ENCODE measurements around the gene HTT. TPM values are rescaled to one million over a fixed set of nuclear protein-coding genes. Genes with fewer than 3 reads are reported as not detected.

The HTT gene
- polyA plus RNA-seq, 1 donor from 2014 or later: 11.5 TPM

DNA sequence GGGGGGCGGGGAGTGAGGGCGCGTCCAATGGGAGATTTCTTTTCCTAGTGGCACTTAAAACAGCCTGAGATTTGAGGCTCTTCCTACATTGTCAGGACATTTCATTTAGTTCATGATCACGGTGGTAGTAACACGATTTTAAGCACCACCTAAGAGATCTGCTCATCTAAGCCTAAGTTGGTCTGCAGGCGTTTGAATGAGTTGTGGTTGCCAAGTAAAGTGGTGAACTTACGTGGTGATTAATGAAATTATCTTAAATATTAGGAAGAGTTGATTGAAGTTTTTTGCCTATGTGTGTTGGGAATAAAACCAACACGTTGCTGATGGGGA lies 1.1 kb downstream of the HTT start:
- Histone ChIP-seq H3K79me2 (replicated peaks; ENCODE audit: insufficient read depth, low read length) (peaks cover 48% of the 10 kb centered on the region), H3K9ac (ENCODE audit: low read length) (peak overlapping the region; percentile 86), H3K4me3 (ENCODE audit: low read length) (peak overlapping the region; percentile 89), H3F3A (ENCODE audit: insufficient read depth, low read length, poor library complexity, severe bottlenecking) (peaks cover 4% of the 10 kb centered on the region), H3K27ac (ENCODE audit: low read length) (peak overlapping the region; percentile 90), H3K4me2 (ENCODE audit: low read length) (peak overlapping the region; percentile 98), H2AFZ (ENCODE audit: low read depth, low read length) (no peak overlapping the region), H4K20me1 (ENCODE audit: insufficient read depth) (no peaks in the 10 kb centered on the region), H3K9me2 (ENCODE audit: insufficient read depth, low read length) (no peaks in the 10 kb centered on the region), H3K9me3 (ENCODE audit: low read length) (no peaks in the 10 kb centered on the region), H3K36me3 (ENCODE audit: insufficient read depth, low read length) (no peaks in the 10 kb centered on the region), H3K27me3 (ENCODE audit: insufficient read depth, low read depth, low read length) (no peaks in the 10 kb centered on the region)
- TF ChIP-seq POLR2AphosphoS5 (IDR thresholded peaks at IDR 0.05) (no peak), TAF1 (IDR thresholded peaks at IDR 0.05; ENCODE audit: low read depth) (no peak)

DNA sequence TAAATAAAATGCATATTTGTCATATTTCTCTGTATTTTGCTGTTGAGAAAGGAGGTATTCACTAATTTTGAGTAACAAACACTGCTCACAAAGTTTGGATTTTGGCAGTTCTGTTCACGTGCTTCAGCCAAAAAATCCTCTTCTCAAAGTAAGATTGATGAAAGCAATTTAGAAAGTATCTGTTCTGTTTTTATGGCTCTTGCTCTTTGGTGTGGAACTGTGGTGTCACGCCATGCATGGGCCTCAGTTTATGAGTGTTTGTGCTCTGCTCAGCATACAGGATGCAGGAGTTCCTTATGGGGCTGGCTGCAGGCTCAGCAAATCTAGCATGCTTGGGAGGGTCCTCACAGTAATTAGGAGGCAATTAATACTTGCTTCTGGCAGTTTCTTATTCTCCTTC lies 3.3 kb downstream of the HTT start:
- Histone ChIP-seq H3K4me3 (ENCODE audit: low read length) (no peak overlapping the region), H3K4me2 (ENCODE audit: low read length) (no peak overlapping the region), H3K9me2 (ENCODE audit: insufficient read depth, low read length) (no peaks in the 10 kb centered on the region), H3F3A (ENCODE audit: insufficient read depth, low read length, poor library complexity, severe bottlenecking) (peaks cover 4% of the 10 kb centered on the region), H3K36me3 (ENCODE audit: insufficient read depth, low read length) (no peaks in the 10 kb centered on the region), H3K79me2 (replicated peaks; ENCODE audit: insufficient read depth, low read length) (peaks cover 66% of the 10 kb centered on the region), H3K9ac (ENCODE audit: low read length) (no peak overlapping the region), H3K9me3 (ENCODE audit: low read length) (no peaks in the 10 kb centered on the region), H4K20me1 (ENCODE audit: insufficient read depth) (no peaks in the 10 kb centered on the region), H3K27ac (ENCODE audit: low read length) (no peak overlapping the region), H2AFZ (ENCODE audit: low read depth, low read length) (no peak overlapping the region), H3K27me3 (ENCODE audit: insufficient read depth, low read depth, low read length) (no peaks in the 10 kb centered on the region)
- no peak for TF ChIP-seq MXI1 (conservative IDR thresholded peaks at IDR 0.05; ENCODE audit: poor library complexity, severe bottlenecking)
- no peak for TF ChIP-seq RAD21 (conservative IDR thresholded peaks at IDR 0.05)
- no peak for TF ChIP-seq TAF1 (IDR thresholded peaks at IDR 0.05; ENCODE audit: low read depth)
- TF ChIP-seq POLR2AphosphoS5 (IDR thresholded peaks at IDR 0.05): no peak
- no peak for TF ChIP-seq EZH2 (IDR thresholded peaks at IDR 0.05; ENCODE audit: borderline replicate concordance, insufficient read depth, low read length, poor library complexity, severe bottlenecking)
- no peak for TF ChIP-seq REST (IDR thresholded peaks at IDR 0.05; ENCODE audit: borderline replicate concordance)
- TF ChIP-seq EP300 (conservative IDR thresholded peaks at IDR 0.05; ENCODE audit: poor library complexity, severe bottlenecking): no peak
- TF ChIP-seq SMC3 (conservative IDR thresholded peaks at IDR 0.05; ENCODE audit: poor library complexity): no peak
- TF ChIP-seq, protein P1, sequence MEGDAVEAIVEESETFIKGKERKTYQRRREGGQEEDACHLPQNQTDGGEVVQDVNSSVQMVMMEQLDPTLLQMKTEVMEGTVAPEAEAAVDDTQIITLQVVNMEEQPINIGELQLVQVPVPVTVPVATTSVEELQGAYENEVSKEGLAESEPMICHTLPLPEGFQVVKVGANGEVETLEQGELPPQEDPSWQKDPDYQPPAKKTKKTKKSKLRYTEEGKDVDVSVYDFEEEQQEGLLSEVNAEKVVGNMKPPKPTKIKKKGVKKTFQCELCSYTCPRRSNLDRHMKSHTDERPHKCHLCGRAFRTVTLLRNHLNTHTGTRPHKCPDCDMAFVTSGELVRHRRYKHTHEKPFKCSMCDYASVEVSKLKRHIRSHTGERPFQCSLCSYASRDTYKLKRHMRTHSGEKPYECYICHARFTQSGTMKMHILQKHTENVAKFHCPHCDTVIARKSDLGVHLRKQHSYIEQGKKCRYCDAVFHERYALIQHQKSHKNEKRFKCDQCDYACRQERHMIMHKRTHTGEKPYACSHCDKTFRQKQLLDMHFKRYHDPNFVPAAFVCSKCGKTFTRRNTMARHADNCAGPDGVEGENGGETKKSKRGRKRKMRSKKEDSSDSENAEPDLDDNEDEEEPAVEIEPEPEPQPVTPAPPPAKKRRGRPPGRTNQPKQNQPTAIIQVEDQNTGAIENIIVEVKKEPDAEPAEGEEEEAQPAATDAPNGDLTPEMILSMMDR (IDR thresholded peaks at IDR 0.05; ENCODE audit: poor library complexity, severe bottlenecking): no peak

GRCh38 chr4:3079694-3080123 lies 5.2 kb downstream of the HTT start:
- H3K9me3 ChIP-seq (ENCODE audit: low read length): no peaks in the 10 kb centered on the region
- no peaks in the 10 kb centered on the region for H3K36me3 ChIP-seq (ENCODE audit: insufficient read depth, low read length)
- H4K20me1 ChIP-seq (ENCODE audit: insufficient read depth): no peaks in the 10 kb centered on the region
- no peaks in the 10 kb centered on the region for H3K27me3 ChIP-seq (ENCODE audit: insufficient read depth, low read depth, low read length)
- no peak overlapping the region for H3K4me3 ChIP-seq (ENCODE audit: low read length)
- TF ChIP-seq EP300 (conservative IDR thresholded peaks at IDR 0.05; ENCODE audit: poor library complexity, severe bottlenecking) (no peak), POLR2AphosphoS5 (IDR thresholded peaks at IDR 0.05) (no peak), REST (IDR thresholded peaks at IDR 0.05; ENCODE audit: borderline replicate concordance) (no peak), SMC3 (conservative IDR thresholded peaks at IDR 0.05; ENCODE audit: poor library complexity) (no peak), TAF1 (IDR thresholded peaks at IDR 0.05; ENCODE audit: low read depth) (no peak), EZH2 (IDR thresholded peaks at IDR 0.05; ENCODE audit: borderline replicate concordance, insufficient read depth, low read length, poor library complexity, severe bottlenecking) (no peak), RAD21 (conservative IDR thresholded peaks at IDR 0.05) (no peak), MXI1 (conservative IDR thresholded peaks at IDR 0.05; ENCODE audit: poor library complexity, severe bottlenecking) (no peak)
- TF ChIP-seq, protein P1 (IDR thresholded peaks at IDR 0.05; ENCODE audit: poor library complexity, severe bottlenecking): no peak
- peaks cover 79% of the 10 kb centered on the region for H3K79me2 ChIP-seq (replicated peaks; ENCODE audit: insufficient read depth, low read length)
- no peaks in the 10 kb centered on the region for H3K9me2 ChIP-seq (ENCODE audit: insufficient read depth, low read length)
- H3K9ac ChIP-seq (ENCODE audit: low read length): no peak overlapping the region
- H2AFZ ChIP-seq (ENCODE audit: low read depth, low read length): no peak overlapping the region
- peaks cover 4% of the 10 kb centered on the region for H3F3A ChIP-seq (ENCODE audit: insufficient read depth, low read length, poor library complexity, severe bottlenecking)
- no peak overlapping the region for H3K4me2 ChIP-seq (ENCODE audit: low read length)
- no peak overlapping the region for H3K27ac ChIP-seq (ENCODE audit: low read length)
